Panc1 (cell line): ENCODE measurements around the gene USP6NL. TPM values are rescaled to one million over a fixed set of nuclear protein-coding genes. Genes with fewer than 3 reads are reported as not detected.
A peak's percentile ranks its signal among the peaks of the same experiment; 100 is the strongest.

Source experiments
- ATAC-seq: fragments of 200-7000 bp; cut with Tn5 transposase; 2 replicates; pipeline ENCODE4 v1.9.1; 2020; ENCODE audit warnings: mild to moderate bottlenecking, moderate library complexity
- BruUV-seq: library from RNA; stranded (reverse); fragments of 400-500 nt; replicated peaks from 2 replicates; lab custom pipeline; 2021; lab: Mats Ljungman, UMichigan
- CTCF ChIA-PET: fragments of 300-600 bp; sonication (Branson Sonifier 250); formaldehyde crosslinking; loops from one replicate; lab custom pipeline; 2022; ENCODE audit warnings: antibody characterized with exemption; lab: Charles Lee
- POLR2A ChIA-PET: fragments of 300-600 bp; sonication (Branson Sonifier 250); formaldehyde crosslinking; loops from one replicate; lab custom pipeline; 2022; ENCODE audit warnings: antibody characterized with exemption; lab: Charles Lee
- DNase-seq: peaks from one replicate; pipeline ENCODE4 v3.0.0-alpha.2; 2010; ENCODE audit warnings: low read depth, low spot score
- H3K27ac ChIP-seq: 2 replicates; pipeline ENCODE4 v1.5.1; 2011; ENCODE audit warnings: mild to moderate bottlenecking, low read length, inconsistent platforms
- H3K27me3 ChIP-seq: fragments of 200-500 bp; sonication (Bioruptor generic); 2 replicates; pipeline ENCODE4 v1.6.0; 2014; ENCODE audit warnings: low read length, inconsistent platforms; ENCODE audit not compliant: control insufficient read depth, insufficient read depth
- H3K36me3 ChIP-seq: fragments of 200-500 bp; sonication (Bioruptor generic); 2 replicates; pipeline ENCODE4 v1.5.1; 2014; ENCODE audit warnings: inconsistent platforms, mild to moderate bottlenecking, low read length, moderate library complexity; ENCODE audit not compliant: control insufficient read depth, insufficient read depth
- H3K4me1 ChIP-seq: 2 replicates; pipeline ENCODE4 v1.5.1; 2011; ENCODE audit warnings: inconsistent platforms, mild to moderate bottlenecking, low read length, moderate library complexity; ENCODE audit not compliant: control insufficient read depth, insufficient read depth
- H3K4me3 ChIP-seq, 2 experiments: 2 replicates each; pipeline ENCODE4 v1.5.1; 2011 to 2012; ENCODE audit warnings: low read depth in 2 of 2, low read length in 2 of 2, mild to moderate bottlenecking in 2 of 2, inconsistent platforms in 1 of 2, moderate library complexity in 1 of 2
- H3K9me3 ChIP-seq: fragments of 200-500 bp; sonication (Bioruptor generic); 2 replicates; pipeline ENCODE4 v1.5.1; 2014; ENCODE audit warnings: low read depth, mild to moderate bottlenecking, inconsistent platforms, low read length, moderate library complexity; ENCODE audit not compliant: control insufficient read depth, insufficient read depth
- CTCF ChIP-seq: fragments of 450-650 bp; IDR thresholded peaks from 2 replicates; pipeline ENCODE4 v1.5.1; 2017; ENCODE audit warnings: mild to moderate bottlenecking
- POLR2AphosphoS5 ChIP-seq: IDR thresholded peaks from 2 replicates; pipeline ENCODE4 v1.6.1; 2012; ENCODE audit warnings: mild to moderate bottlenecking, low read depth, low read length, moderate library complexity
- REST ChIP-seq, 2 experiments: IDR thresholded peaks; 2 replicates each; pipeline ENCODE4 v1.6.1; 2011 to 2012; ENCODE audit warnings: low read depth in 2 of 2, control low read depth in 1 of 2, low read length in 1 of 2, mild to moderate bottlenecking in 1 of 2, moderate library complexity in 1 of 2; ENCODE audit not compliant: insufficient read depth in 1 of 2
- SIN3A ChIP-seq: IDR thresholded peaks from 2 replicates; pipeline ENCODE4 v1.6.1; 2012; ENCODE audit warnings: low read depth, mild to moderate bottlenecking, low read length, moderate library complexity, borderline replicate concordance; ENCODE audit not compliant: insufficient read depth
- TCF7L2 ChIP-seq: IDR thresholded peaks from 2 replicates; pipeline ENCODE4 v1.6.1; 2011; ENCODE audit warnings: mild to moderate bottlenecking, low read depth, low read length, inconsistent platforms
- in situ Hi-C: cut with HindIII; loops from 2 replicates; pipeline ENCODE4 v1.10.0; 2016; ENCODE audit warnings: low sequenced_read_pairs, low pct_unique_long_range_greater_than_20kb
- intact Hi-C: fragments of 100-400 bp; cut with micrococcal nuclease; formaldehyde crosslinking; loops from one replicate; pipeline ENCODE4 v1.10.0; 2022; ENCODE audit not compliant: unreplicated experiment
- total RNA-seq: library from RNA; stranded (reverse); gene quantifications from one replicate; pipeline ENCODE4 v1.2.1, GENCODE V29; 2021; ENCODE audit not compliant: unreplicated experiment

The USP6NL gene
- total RNA-seq, 1 experiment from 2014 or later: 13.9 TPM

- Histone ChIP-seq H3K27ac (no peak overlapping the region), H3K4me3 (no peak overlapping the region), H3K27me3 (no peaks in the 10 kb centered on the region), H3K4me1 (peaks cover 10% of the 10 kb centered on the region), H3K36me3 (no peaks in the 10 kb centered on the region), H3K9me3 (no peaks in the 10 kb centered on the region)
- DNase-seq (no peak), ATAC-seq (no peak)
- POLR2A ChIA-PET: interaction anchor here (0.6 kb wide), 1 partner anchor 29 kb away, joined by 9 read pairs; no protein-coding TSS in a partner anchor
- BruUV-seq: TSS peak; percentile 27
- CTCF ChIA-PET: interaction anchor here (0.6 kb wide), 1 partner anchor 200 kb away, joined by 4 read pairs; no protein-coding TSS in a partner anchor
- in situ Hi-C loops (no loop called here), intact Hi-C loops (no loop called here)
- TF ChIP-seq POLR2AphosphoS5 (no peak), REST (IDR thresholded peaks at IDR 0.05; ENCODE audit: insufficient read depth in 1 of 2, low read depth in 2 of 2, low read length in 1 of 2) (no peak), CTCF (no peak), SIN3A (no peak), TCF7L2 (no peak)
These were observed 63.2 kb downstream of the USP6NL start for GRCh38 chr10:11548065-11548767.

GRCh38 chr10:11546581-11546980 is 64.9 kb downstream of the USP6NL start:
- POLR2A ChIA-PET: interaction anchor here (0.7 kb wide), 1 partner anchor 37 kb away, joined by 3 read pairs; no protein-coding TSS in a partner anchor
- CTCF ChIA-PET: no interaction called here
- BruUV-seq: no TSS peak
- H3K9me3 ChIP-seq: no peaks in the 10 kb centered on the region
- no peak for ATAC-seq
- in situ Hi-C loops (no loop called here), intact Hi-C loops (no loop called here)
- no peaks in the 10 kb centered on the region for H3K36me3 ChIP-seq
- H3K27me3 ChIP-seq: no peaks in the 10 kb centered on the region
- H3K27ac ChIP-seq: no peak overlapping the region
- TF ChIP-seq TCF7L2 (no peak), REST (IDR thresholded peaks at IDR 0.05; ENCODE audit: insufficient read depth in 1 of 2, low read depth in 2 of 2, low read length in 1 of 2) (no peak), POLR2AphosphoS5 (no peak), CTCF (no peak), SIN3A (no peak)
- H3K4me3 ChIP-seq: no peak overlapping the region
- no peak for DNase-seq
- no peaks in the 10 kb centered on the region; the same call in 1 of the 2 replicates for H3K4me1 ChIP-seq
